Spleen (tissue), 7 donors: Measurements from ENCODE around the gene EPSTI1.

Source experiments
- CTCF ChIP-seq, 11 experiments: fragments of 200-600 bp in 7 of 11; fragments of 450-650 bp in 4 of 11; sonication (generic) in 4 of 11; IDR thresholded peaks in 8 of 11; conservative IDR thresholded peaks in 3 of 11; 1 replicate in 7 of 11; 2 replicates in 4 of 11; pipeline versions ENCODE4 v1.4.0 to v1.8.0; 2016 to 2021; ENCODE audit warnings: antibody characterized with exemption in 11 of 11, inconsistent platforms in 4 of 11, mild to moderate bottlenecking in 1 of 11
- POLR2A ChIP-seq, 3 donors: fragments of 450-650 bp; IDR thresholded peaks; one replicate each; pipeline ENCODE4 v1.5.1; 2017; ENCODE audit warnings: antibody characterized with exemption in 3 of 3, mild to moderate bottlenecking in 1 of 3
- POLR2AphosphoS5 ChIP-seq, 3 donors: sonication (generic); formaldehyde crosslinking; IDR thresholded peaks; one replicate each; pipeline ENCODE4 v1.5.1; 2017; ENCODE audit warnings: antibody characterized with exemption in 3 of 3
- donor health status: DM: no; HTN: no; CAD: no; lungs with moderate emphysema.
- donor health status: DM: no; HTN: no; CAD: no.
- donor health status: DM: no; HTN: no; CAD: no.

DNA sequence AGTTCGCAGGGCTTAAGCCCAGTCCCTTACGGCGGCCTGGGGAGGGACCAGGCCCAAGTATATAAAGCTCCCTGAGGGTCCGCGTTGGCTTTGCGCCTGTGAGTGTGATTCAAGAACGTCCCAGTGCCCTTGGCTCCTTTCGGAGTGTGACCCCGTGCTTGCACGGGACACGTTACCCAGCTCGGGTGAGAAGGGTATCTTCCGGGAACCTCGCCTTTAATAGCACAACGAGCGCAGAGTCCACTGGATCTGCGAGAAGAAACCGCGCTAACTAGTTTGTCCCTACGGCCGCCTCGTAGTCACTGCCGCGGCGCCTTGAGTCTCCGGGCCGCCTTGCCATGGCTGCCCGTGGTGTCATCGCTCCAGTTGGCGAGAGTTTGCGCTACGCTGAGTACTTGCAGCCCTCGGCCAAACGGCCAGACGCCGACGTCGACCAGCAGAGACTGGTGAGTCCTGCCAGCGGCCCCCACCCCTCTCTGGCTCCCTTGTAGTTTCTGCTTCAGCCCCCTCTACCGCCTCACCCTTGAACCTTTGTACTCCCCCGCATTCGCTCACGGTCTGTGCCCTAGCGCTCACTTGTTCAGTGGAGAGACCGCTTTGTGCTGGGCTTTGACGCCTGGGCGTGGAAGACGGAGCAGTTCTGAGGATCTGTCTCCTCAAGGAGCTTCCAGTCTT is 31.4 kb upstream of the EPSTI1 start, which contains the start of gene DNAJC15:
- TF ChIP-seq POLR2A (IDR thresholded peaks at IDR 0.05) (no peak), CTCF (IDR thresholded peaks at IDR 0.05 in 8 of 11, conservative IDR thresholded peaks at IDR 0.05 in 3 of 11) (peak in 3 of 11 experiments; percentile 15 to 43 (median 18)), POLR2AphosphoS5 (IDR thresholded peaks at IDR 0.05) (peak; percentile 87 to 94 (median 93))
